Measurements from ENCODE around the gene CEP55.

The CEP55 gene

DNA sequence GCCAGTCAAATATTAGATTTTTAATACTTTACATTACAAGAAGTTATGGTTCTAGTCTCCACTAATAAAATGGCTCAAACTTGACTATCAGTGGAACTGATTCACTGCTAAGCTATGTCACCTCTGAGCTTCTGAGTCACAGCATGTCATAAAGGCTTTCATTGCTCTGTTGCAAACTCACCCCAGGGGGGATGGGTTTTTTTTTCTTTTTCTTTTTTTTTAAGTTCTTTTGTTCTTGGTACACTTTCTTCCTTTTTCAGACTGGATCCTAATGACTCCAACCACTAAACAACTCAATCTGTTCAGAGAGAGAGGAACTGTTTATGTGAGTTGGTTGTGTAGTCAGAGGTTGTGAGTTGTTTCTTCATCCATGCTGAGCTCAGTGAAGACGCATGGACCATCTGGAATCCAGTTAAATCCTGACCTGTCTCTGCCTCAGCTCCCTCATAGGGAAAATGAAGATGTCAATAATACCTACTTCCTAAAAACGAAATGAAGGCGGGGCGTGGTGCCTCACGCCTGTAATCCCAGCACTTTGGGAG lies 25.2 kb upstream of the CEP55 start:
- DNase-seq = peak; percentile 80

DNA sequence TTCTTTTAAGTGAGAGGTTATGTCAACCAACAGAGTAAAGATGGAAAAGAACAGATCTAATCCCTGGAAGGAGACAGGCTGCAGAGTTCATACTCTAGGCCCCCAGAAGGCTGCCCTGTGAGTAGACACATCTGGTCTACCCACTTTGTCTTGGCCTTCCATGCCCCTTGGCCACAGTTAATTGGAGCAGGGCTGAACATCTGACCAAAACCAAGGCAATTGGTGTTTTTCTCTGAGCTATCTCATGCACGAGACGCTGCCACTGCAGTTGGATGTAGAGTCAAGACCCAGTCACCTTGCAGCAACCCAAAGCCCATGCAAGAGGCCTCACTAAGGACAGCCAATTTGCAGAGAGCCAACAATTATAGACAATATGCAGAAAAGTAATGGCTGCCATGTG lies 23.3 kb upstream of the CEP55 start:
- no peak for DNase-seq

DNA sequence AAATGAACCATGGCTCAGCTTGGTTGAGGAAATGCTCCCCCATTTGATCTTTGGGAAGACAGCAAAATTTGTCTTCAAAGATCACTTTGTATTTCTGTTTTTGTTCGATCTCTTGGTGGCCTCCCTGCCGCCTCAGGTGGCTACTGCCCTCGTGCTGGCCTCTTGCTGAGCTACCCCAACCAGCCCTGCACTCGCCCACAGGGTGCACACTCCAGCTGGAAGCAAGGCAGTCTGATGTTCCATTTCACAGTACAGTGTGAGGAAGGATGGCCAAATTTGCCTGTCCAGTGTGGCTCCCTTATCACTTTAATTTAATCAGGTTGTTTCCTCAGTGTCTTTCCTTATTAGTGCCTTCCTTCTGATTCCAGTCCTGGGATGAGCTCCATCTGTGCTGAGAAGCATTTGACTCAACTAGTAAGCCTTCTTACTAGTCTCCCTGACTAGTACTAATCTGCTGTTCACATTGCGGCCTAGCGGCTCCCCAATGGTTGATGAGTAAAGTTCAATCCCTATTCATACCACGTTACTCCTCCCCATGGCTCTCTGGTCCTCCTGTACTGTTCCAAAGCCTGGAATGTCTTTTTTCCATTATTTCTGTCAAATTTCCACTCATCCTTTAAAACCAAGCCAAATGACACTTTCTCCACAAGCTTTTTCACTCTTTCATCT lies 22.5 kb upstream of the CEP55 start:
- no peak for DNase-seq

DNA sequence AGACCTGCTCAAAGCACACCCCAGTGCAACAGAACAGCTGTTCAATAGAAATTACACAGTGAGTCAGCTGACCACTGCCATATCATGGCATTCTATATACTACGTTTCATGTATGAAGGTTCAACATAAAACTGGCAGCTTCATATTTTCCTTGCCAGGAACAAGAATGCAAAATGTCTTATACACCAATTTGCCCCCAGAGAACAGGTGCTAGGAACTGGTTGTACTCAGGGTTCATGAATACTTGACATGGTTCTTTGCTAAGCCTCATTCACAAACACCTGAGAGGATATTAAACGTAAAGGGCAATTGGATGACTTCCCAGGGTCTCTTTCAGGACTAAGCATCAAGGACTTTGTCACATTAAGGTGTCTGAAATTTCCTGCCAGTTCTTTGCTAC lies 21.2 kb upstream of the CEP55 start:
- no peak for DNase-seq

DNA sequence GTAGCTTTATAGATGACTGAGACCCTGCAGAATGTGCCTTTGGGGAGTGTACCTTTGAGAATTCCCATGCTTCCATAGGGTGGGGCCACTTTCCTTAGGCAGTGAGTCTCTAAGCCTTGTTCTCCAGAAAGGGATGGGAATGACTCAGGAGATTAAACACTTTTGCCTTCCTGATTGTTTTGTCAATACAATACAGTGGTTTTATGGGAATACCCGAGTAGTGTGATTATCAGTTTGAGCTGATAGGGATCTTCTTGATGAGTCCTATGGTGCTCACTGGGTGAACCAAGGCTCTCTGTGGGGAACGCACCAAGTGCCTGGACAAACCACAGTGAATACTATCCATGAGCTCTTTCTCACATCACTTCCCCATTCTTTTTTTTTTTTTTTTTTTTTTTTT lies 20.5 kb upstream of the CEP55 start:
- DNase-seq = peak; percentile 73

DNA sequence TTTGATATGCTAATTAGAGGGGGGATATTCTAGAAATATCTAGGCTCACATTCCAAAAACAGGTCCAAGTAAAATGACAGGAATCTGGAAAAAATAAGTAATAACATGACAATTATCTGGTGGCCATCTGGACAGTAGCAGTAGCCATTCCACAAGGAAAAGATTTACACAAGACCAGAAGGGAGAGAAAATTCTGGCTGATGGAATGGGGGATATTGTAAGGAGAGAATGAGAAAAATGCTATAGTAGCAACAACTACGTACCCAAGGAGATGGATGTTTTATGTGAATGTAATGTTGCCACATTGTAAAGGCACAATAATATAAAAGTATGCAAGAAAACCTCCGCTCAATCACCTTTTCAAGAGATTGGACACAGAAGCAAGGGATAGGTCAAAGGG lies 19.7 kb upstream of the CEP55 start:
- DNase-seq = no peak

DNA sequence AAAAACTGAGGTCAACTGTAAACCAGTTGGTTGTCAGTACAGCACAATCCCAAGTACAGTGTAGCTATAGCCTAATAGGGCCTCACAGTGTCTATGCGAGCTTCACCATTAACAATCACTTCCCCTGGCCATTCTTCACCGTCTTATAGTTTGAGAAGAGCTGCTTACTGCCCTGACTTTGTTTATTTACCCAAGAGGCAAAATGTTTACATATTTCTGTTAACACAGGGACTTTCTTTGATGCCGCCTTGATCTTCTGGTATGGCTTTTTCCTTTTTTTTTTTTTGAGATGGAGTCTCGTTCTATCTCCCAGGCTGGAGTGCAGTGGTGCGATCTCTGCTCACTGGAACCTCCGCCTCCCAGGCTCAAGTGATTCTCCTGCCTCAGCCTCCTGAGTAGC lies 17.5 kb upstream of the CEP55 start:
- DNase-seq = no peak

DNA sequence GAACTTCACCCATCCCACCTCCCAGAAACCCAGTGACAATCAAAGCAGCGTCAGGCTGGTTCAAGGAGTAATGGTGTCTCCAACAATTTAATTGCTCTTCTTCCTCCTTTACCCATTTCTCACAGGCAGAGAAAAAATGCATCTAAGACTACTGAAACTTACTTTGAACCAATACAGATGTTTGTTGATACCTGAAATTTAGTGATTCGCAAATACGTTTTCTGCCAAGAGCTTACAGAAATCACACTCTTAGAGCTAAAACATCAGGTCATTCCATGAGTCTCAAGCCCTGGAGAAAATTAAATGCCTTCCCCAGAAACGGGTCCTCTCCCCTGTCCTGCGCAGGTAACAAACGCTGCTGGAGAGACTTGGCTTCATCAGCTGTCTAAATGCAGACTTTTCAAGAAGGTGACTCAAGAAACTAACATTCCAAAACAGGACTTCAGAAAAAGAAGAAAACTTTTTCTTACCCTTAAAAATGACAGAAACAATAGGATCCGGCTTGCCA lies 14.7 kb upstream of the CEP55 start:
- DNase-seq = peak; percentile 21

DNA sequence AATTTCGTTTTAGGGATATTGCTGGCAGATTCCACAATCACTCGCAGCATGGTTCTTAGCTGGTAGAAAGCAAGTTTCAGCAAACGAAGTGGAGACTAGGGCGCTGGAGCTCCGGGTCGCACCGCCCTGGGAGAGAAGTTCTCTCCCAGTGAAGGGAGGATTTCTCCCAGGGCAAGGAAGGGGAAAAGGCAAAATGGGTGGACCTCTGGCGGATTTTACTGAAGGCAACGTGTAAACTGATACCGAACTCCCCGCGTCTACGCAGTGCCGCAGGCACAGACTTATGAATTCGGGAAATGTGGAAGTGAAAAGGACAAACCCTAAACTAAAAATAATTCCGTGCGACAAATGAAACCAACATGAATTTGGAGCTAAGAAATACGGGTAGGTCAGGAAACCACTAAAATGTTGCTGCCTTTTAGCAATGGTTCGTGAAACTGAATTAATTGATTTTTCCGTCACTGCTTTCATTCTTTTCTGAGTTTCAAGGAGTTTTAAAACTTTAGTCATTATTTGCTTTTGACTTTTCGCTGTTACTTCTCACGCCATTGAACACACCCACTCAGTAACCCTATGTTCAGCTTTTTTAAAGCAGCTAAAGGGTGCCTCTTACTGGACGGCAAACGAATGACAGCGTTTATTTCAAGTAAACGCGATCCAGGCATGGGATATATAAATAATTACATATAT lies 14.1 kb upstream of the CEP55 start, which contains the start of gene MYOF:
TSS of gene MYOF (minus strand) at position 190 of the 690 bp plus-strand sequence. CDS start at position 50, 140 bp downstream.
- peak; percentile 87 for DNase-seq

DNA sequence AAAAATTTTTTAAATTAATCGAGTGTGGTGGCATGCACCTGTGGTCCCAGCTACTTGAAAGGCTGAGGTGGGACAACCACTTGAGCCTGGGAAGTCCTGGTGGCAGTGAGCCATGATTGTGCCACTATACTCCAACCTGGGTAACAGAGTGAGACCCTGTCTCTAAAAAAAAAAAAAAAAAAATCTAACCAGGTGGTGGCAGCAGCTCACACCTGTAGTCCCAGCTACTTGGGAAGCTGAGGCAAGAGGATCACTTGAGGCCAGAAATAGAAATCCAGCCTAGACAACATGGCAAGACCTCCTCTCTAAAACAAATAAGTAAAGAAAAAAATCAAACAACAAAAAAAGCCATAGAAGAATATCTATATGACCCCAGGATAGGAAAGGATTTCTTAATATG lies 10.7 kb upstream of the CEP55 start:
- no peak for DNase-seq

DNA sequence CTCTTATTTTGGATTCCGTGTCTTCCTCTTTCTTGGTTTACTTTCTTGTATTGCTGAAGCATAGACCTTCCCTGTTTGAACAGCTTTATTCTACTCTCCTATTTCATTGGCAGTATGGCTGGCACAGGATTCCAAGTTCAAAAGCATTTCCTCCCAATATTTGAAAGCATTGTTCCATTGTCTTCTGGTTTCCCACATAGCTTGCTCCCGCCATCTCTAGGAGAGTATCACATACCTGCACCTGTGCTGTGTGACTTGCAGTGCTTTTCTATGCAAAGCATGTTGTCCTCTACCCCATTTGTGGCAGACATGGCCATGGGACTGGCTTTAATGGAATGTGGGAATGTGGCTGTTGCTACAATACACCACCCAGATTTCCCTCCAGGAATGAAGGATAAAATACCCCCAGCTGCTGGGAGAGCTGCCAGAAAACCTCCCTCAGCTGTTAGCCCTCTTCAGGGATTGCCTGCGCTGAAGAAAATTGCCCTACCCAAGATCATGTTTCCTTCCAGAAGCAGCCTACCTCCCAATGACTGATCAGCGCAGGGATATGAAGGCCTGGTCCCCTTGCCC lies 7.4 kb upstream of the CEP55 start:
- no peak for DNase-seq

DNA sequence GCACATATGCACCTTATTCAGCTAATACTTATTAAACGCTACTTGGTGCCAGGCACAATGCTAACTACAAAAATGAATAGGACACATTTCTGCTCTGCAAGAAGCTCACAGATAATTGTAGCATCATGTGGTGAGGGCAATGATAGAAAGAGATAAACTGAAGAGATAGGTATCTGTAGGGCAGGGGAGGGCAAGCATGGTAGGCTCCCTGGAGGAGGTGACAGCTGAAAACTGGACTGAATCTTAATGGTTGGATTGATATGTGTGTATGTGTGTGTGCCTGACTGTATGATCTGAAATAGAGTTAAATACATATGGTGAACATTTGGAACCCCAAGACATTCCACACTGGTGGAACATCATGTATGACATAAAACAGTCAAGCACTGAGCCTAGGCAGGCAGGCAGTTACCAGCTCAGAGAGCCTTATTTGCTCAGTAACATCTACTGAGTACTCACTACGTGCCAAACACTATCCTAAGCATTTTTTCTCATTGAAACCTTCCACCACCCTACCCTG lies 4.8 kb upstream of the CEP55 start:
- no peak for DNase-seq

DNA sequence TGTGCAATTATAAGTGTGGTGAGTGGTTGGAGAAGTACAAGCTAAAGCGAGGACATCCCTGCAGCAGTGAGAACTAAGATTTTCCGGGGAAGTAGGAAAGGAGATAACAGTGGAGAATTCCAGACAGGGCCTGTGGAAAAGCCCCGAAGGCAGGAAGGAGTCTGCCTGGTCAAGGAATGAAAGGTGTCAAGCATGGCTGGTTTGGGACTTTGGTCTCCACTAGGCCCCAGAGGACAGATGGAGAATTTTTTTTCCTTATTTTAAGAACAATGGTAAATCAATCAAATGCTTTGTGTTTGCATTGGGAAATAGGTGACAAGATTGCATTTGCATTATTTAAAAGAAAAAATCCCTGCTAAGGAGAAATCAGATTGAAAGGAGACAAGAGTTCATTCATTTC lies 3.2 kb upstream of the CEP55 start:
- DNase-seq = no peak

DNA sequence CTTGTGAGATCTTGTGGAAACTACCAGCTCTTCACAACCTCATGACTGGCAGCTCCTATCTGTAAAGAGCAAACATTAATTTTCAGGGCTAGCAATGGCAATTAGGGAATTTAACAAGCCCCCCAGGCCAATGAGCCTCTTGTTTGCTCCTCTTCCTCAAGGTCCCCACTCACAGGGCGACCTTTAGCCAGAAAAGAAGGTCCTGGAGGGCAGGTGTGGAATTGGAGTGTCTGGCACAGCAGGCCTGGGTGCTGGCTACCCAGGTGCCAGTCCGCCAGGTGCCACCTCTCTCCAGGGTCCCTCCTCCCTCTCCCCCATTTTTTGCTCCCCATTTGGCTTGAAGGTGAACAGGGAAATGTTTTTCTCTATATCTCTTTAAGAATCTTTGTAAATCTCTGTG lies 1.9 kb upstream of the CEP55 start:
- no peak for DNase-seq

DNA sequence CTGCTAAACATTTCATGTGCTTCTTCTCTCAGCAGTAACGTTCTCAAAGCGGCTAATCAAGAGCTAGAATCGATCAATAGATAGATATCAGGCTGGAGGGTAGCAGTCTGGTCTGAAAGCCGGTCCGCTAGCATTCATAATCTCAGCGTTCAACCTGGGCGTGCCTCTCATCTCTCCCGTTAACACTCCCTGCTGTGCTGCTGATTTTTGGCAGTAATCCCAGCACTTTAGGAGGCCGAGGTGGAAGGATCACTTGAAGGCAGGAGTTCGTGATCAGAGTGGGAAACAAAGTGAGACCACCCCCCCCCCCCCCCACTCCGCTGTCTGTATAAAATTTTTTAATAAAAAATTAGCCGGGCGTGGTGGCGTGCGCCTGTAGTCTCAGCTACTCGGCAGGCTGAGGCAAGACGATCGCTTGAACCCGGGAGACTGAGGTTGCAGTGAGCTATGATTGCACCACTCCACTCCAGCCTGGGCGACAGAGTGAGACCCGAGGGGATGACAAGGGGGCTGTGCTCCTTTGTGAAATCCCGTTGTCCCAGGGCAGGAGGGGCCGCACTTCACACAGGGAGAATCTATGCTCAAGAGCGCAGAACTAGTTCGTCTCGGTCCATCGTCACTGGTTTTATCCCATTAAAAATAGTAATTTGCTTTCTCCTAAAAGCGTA lies 624 bp upstream of the CEP55 start:
- DNase-seq = no peak

DNA sequence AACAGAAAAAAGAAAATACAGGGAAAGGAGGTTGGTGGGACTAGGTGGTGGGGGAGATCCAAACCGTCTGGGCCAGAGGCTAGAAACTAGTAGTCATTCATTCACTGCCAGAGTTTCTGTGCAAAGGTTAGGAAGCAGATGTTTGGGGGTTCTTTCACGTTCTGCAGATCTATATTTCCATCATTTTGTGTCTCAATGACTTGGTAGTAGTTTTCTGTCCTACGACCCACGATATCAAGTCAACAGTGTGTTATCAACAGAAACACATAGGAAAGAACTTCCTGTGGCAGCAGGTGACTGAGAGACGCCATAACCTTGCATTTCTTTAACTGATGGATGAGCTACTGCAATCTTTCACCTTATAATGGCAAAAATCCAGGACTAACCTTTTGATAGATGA lies 1.8 kb downstream of the CEP55 start:
- DNase-seq = no peak

DNA sequence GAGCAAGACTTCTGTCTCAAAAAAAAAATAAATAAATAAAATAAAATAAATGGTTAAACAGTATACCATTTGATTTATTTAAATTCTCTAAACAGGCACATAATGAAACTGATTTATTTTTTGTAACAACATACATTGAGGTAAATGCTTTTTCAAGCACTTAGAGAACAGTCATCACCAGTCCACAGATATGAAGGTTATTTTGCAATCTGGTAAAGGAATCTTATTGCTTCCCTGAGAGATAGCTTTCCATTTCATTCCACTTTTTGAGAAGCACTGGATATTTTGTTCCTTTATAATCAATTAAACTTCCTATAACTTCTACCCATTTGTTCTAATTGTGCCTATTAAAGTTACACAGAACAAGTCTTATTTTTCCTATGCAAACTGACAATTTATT lies 5.2 kb downstream of the CEP55 start:
- no peak for DNase-seq

DNA sequence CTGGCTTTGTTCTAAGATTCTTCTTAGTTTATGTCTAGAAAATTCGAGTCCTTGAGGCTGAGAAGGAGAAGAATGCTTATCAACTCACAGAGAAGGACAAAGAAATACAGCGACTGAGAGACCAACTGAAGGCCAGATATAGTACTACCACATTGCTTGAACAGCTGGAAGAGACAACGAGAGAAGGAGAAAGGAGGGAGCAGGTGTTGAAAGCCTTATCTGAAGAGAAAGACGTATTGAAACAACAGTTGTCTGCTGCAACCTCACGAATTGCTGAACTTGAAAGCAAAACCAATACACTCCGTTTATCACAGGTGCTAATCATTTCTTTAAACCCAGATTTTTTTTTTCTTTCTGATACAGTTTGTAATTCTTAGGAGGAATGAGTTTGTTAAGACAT lies 6.7 kb downstream of the CEP55 start:
- no peak for DNase-seq

DNA sequence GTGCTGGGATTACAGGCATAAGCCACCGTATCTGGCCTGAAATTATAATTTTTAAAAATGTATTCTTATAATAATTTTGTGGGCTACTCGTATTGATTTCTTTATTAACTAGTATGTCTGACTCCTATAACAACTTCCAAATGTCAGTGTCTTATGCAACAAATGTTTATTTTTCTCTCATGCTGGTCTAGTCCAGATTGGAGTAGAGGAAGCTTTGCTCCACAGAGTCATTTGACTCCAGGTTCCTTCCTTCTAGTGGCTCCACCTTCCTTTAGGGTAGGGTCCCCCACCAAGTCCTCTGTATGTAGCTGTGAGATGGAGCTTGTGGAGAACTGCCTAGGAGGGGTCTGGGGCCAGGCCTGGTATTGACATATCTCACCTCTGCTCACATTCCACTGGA lies 8.7 kb downstream of the CEP55 start:
- DNase-seq = no peak

DNA sequence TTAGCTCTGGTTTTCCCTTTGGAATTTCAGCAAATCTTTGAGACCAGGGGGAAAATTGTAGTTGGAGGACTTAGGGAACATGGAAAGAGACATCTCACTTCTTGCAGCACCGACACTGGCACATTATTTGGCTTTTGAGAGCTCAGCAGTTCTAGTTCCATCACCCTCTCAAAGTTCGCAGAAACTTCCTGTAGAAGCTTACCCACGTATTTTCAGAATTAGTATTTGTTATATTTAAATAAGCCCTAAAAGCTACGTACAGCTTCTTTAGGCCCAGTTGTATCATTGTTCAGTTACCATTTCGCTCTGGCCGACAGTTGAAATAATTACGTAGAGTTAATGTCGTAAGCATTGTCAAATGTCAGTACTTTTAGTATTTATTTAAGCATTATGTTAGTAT lies 13.4 kb downstream of the CEP55 start:
- DNase-seq = no peak

DNA sequence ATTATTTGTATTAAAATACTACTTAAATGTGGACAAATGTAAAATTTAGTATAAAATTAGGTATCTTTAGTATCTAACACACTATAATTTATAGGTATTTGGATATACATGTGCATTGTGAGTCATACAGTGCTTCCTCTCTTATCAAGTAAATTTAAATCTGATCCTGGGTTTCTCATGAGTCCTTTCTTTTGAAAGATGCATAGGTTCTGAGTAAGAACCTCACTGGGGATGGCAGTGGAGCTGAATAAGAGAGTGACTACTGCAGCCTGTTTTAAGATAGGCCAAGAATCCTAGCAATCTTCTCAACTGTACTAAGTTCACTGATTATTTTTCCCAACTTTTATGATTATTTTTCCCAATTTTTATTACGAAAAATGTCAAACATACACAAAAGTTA lies 16.2 kb downstream of the CEP55 start:
- DNase-seq = peak; percentile 24

DNA sequence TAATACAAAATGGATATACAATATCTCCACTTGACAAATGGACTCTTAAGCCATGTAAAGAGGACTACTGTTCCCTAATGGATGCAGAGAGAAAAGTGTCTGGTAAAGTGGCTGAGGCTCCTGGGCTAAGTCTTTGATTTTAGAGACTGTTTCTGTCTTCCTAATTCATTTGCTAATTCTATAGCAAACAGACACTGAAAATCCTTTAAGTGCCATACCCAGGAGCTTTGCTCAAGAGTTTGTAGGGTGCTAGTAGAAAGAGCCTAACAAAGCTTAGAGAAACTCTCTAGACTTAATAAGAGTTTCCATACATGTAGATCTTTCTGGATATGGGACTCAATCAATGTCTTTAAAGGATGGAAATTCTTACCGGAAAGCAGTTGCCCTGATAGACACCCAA lies 16.7 kb downstream of the CEP55 start:
- DNase-seq = no peak

DNA sequence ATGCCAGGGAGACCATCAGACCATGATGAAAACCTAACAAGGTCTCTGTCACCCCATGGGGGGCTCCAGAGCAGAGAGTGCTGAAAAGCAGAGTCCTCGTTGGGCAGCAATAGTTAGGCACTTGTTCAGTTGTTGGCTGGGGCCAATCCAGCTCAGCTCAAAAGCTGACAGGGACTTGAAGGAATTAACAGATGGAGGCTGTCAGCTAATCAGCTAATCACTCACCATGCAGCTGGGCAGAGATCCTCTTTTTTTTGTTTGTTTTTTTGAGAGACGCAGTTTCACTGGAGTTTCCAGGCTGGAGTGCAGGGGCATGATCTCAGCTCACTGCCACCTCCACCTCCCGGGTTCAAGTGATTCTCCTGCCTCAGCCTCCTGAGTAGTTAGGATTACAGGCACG lies 18.1 kb downstream of the CEP55 start:
- peak; percentile 9 for DNase-seq
